Aorta (tissue), 5 donors: ENCODE data around the gene SUPT20HL1. TPM values are rescaled to one million over a fixed set of nuclear protein-coding genes. Genes with fewer than 3 reads are reported as not detected.
"Not testable (repeated sequence)": the region's sequence is repeated elsewhere in the genome, so short reads cannot be mapped to it uniquely, and the experiment has no call there.

Source experiments
- ATAC-seq: fragments of 200-7000 bp; cut with Tn5 transposase; one replicate; pipeline ENCODE4 v1.9.1; 2022; ENCODE audit warnings: moderate library complexity; ENCODE audit not compliant: low FRiP score
- DNase-seq, 2 donors: peaks; one replicate each; pipeline ENCODE4 v3.0.0-alpha.2; 2020
- H3K27ac ChIP-seq, 2 donors: one replicate each; pipeline ENCODE4 v1.5.1; 2013; ENCODE audit warnings: low read length in 2 of 2, mild to moderate bottlenecking in 2 of 2, moderate library complexity in 2 of 2, control low read depth in 1 of 2, inconsistent platforms in 1 of 2, low read depth in 1 of 2
- H3K27me3 ChIP-seq, 2 donors: one replicate each; pipeline ENCODE4 v1.6.1; 2013; ENCODE audit warnings: control low read depth in 1 of 2, low read length in 1 of 2, mild to moderate bottlenecking in 1 of 2, moderate library complexity in 1 of 2; ENCODE audit not compliant: insufficient read depth in 2 of 2, control insufficient read depth in 1 of 2
- H3K36me3 ChIP-seq, 2 donors: one replicate each; pipeline ENCODE4 v1.6.1; 2013; ENCODE audit warnings: control low read depth in 1 of 2, low read length in 1 of 2, mild to moderate bottlenecking in 1 of 2; ENCODE audit not compliant: insufficient read depth in 2 of 2, control insufficient read depth in 1 of 2
- H3K4me1 ChIP-seq, 2 donors: one replicate each; pipeline ENCODE4 v1.6.1; 2013; ENCODE audit warnings: low read length in 2 of 2, control low read depth in 1 of 2, mild to moderate bottlenecking in 1 of 2, moderate library complexity in 1 of 2; ENCODE audit not compliant: insufficient read depth in 2 of 2, control insufficient read depth in 1 of 2
- H3K4me3 ChIP-seq, 2 donors: one replicate each; pipeline ENCODE4 v1.5.1; 2013; ENCODE audit warnings: low read length in 2 of 2, control low read depth in 1 of 2, mild to moderate bottlenecking in 1 of 2
- H3K9me3 ChIP-seq: one replicate; pipeline ENCODE4 v1.6.1; 2013; ENCODE audit warnings: mild to moderate bottlenecking, low read length; ENCODE audit not compliant: control insufficient read depth
- whole genome bisulfite sequencing, 2 donors: extraction: QIAGEN DNeasy Blood & Tissue Kit; methylation state at CpG; one replicate each; pipeline ENCODE4 v1.1.7; 2013; 5-methylcytosine and 5-hydroxymethylcytosine counted together
- intact Hi-C, 2 donors: fragments of 100-400 bp; cut with DNase I; formaldehyde crosslinking; loops; one replicate each; pipeline versions ENCODE4 v1.14.2 to v1.15.0; 2022
- polyA plus RNA-seq, 2 donors: library from polyadenylated mRNA; stranded (reverse); fragments of 200-250 nt; gene quantifications; one replicate each; pipeline ENCODE4 v1.2.3, GENCODE V29; 2013
- total RNA-seq, 2 donors: library from RNA; stranded (reverse); fragmentation: NEBNext Ultra II Directional; extraction: Animal tissue kit (Norgen Biotek cat#: 25700); gene quantifications; one replicate each; pipeline ENCODE4 v1.2.1, GENCODE V29; 2021
- donor health status: healthy with polysubstance abuse.
- donor health status: Bipolar disorder and iron deficiency.
- donor health status: DM: no; HTN: no; CAD: no.
- donor health status: DM: no; HTN: no; CAD: no.
- donor health status: DM: yes; HTN: yes; CAD: no.

The SUPT20HL1 gene
- total and polyA plus RNA-seq, 4 donors = 0.15 TPM; not detected in 3

GRCh38 chrX:24366762-24367400, 6.4 kb downstream of the SUPT20HL1 start:
- H3K9me3 ChIP-seq, H3K4me3 ChIP-seq, DNase-seq, H3K36me3 ChIP-seq, ATAC-seq, H3K4me1 ChIP-seq, H3K27ac ChIP-seq, H3K27me3 ChIP-seq, intact Hi-C loops: not testable (repeated sequence)
- WGBS, 2 donors = 66 to 83% methylated on average over 3 to 4 of the region's 4 CpGs

- Histone ChIP-seq H3K9me3 (no peaks in the 10 kb centered on the region), H3K27ac (no peak overlapping the region), H3K27me3 (no peaks in the 10 kb centered on the region), H3K4me1 (no peaks in the 10 kb centered on the region), H3K36me3 (no peaks in the 10 kb centered on the region), H3K4me3 (no peak overlapping the region)
- 44 to 78% methylated on average over 1 of the region's 1 CpG for WGBS, 2 donors
- intact Hi-C loops = loop anchor here in 1 of 2 donors (10.0 kb wide), 1 partner anchor 775 kb away; no protein-coding TSS in a partner anchor
- ATAC-seq (no peak), DNase-seq (no peak)
Observed at GRCh38 chrX:24369816-24370215, 9.4 kb downstream of the SUPT20HL1 start.

DNA sequence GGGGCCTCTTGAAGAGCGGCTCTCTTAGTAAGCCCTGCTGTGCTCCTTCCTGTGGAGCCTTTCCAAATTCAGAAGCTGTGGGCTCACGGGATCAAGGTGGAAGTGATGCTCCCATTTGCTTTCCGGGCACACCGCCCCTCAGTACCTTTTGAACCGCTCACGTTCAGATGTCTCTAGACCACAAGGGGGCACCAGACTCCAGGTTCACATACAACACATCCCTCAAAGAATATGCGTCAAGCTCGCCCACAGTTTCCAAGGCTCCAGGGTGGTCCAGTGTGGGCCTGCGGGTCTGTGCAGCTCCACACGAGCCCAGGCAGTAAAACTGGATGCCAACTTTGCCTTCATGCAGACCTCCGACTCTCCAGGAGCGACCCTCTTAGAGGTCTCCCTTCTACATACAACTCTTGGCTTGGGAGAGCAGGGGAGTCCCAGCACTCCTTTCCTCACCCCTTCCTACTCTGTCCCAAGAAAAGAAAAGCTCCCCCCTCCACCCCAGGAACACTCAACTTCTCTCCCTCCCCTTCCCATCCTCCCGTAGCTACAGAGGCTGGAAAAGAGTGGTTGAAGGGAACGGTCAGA, 11.0 kb downstream of the SUPT20HL1 start:
- 12 to 14% methylated on average over 14 of the region's 14 CpGs for WGBS, 2 donors
- peak in 1 of 2 donors; percentile 69 for DNase-seq
- no peaks in the 10 kb centered on the region for H3K9me3 ChIP-seq
- no peak overlapping the region for H3K4me3 ChIP-seq
- intact Hi-C loops = loop anchor here in 1 of 2 donors (10.0 kb wide), 1 partner anchor 773 kb away; no protein-coding TSS in a partner anchor
- no peaks in the 10 kb centered on the region for H3K36me3 ChIP-seq
- H3K27ac ChIP-seq = no peak overlapping the region
- H3K27me3 ChIP-seq = no peaks in the 10 kb centered on the region
- peak; percentile 78 for ATAC-seq
- no peaks in the 10 kb centered on the region for H3K4me1 ChIP-seq

DNA sequence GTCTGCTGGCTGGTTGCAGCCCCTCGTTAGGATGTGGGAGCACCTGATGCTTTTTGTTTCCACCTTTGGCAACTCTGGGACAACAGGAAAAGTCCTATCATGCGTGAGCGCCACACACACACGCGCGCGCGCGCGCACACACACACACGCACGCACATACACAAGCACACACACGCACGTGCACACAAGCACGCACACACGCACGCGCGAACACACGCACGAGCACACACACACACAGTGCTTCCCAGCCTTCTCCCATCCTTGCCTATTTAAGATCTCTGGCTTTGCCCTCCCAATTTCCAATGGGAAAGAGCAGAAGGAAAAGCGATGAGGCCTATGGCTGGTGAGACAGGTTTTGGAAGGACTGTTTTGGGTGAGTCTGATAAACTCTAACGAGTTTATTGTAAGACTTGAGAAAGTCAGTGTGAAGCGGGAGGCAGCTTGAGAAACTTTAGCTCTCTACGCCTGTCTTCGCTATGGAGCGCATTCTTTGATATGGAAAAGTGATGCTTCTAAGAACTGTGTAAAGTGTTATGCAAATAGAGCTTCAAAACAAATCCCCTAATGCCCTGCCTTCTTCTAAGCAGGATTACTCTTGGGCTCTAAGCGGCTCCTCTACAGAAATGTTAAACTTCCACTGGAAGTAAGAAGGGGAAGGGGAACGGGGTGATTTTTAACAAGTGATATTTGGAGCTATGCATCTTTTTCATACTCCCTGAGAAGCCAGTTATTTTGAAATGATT, 11.8 kb downstream of the SUPT20HL1 start:
- no peak overlapping the region for H3K27ac ChIP-seq
- WGBS, 2 donors = 62 to 81% methylated on average over 29 of the region's 29 CpGs
- H3K4me1 ChIP-seq = no peaks in the 10 kb centered on the region
- H3K9me3 ChIP-seq = no peaks in the 10 kb centered on the region
- no peak overlapping the region for H3K4me3 ChIP-seq
- no peak for ATAC-seq
- no peak for DNase-seq
- no peaks in the 10 kb centered on the region for H3K36me3 ChIP-seq
- no peaks in the 10 kb centered on the region for H3K27me3 ChIP-seq
- intact Hi-C loops = loop anchor here in 1 of 2 donors (10.0 kb wide), 1 partner anchor 773 kb away; no protein-coding TSS in a partner anchor

DNA sequence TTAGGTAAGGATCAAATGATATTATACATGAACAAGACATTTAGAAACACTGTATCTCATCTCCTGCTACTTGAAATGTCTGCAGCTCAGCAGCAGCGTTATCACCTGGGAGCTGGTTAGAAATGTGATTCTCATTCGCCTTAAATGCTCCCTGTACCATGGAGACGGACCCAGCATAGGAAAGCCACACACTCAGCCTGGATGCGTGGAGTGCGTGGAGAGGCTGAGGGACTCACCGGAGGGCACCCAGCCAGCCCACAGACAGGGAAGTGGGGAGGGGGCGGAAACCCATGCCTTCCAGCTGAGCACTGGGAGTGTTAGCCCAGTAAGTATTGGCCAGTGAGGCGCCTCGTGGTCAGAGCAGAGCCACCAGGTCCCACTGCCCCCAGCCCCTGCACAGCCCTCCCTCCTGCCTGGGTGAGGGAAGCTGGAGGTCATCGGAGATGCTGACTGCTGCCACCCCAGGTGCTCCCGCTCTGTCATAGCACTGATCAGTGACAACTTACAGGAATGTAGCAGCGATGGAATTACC, 15.2 kb downstream of the SUPT20HL1 start:
- no peaks in the 10 kb centered on the region for H3K9me3 ChIP-seq
- WGBS, 2 donors = 58 to 75% methylated on average over 12 of the region's 12 CpGs
- no peak overlapping the region for H3K27ac ChIP-seq
- H3K4me1 ChIP-seq = no peaks in the 10 kb centered on the region
- H3K36me3 ChIP-seq = no peaks in the 10 kb centered on the region
- intact Hi-C loops = loop anchor here in 1 of 2 donors (10.0 kb wide), 1 partner anchor 769 kb away; no protein-coding TSS in a partner anchor
- no peak overlapping the region for H3K4me3 ChIP-seq
- ATAC-seq = no peak
- DNase-seq = no peak
- no peaks in the 10 kb centered on the region for H3K27me3 ChIP-seq

DNA sequence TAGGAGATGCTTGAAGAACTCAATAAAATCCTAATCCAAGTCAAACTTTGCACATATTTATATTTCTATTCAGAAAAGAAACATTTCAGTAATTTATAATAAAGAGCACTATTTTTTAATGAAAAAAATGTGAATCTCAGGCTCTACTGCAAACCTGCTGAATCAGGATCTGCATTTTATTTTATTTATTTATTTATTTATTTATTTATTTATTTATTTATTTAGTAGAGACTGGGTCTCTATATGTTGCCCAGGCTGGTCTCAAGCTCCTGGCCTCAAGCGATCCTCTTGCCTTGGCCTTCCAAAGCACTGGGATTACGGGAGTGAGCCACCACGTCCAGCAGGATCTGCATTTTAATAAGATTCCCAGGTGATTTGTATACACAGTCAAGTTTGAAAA, 16.0 kb downstream of the SUPT20HL1 start:
- DNase-seq = no peak
- Histone ChIP-seq H3K4me1 (no peaks in the 10 kb centered on the region), H3K27ac (no peak overlapping the region), H3K9me3 (no peaks in the 10 kb centered on the region), H3K4me3 (no peak overlapping the region), H3K27me3 (no peaks in the 10 kb centered on the region), H3K36me3 (no peaks in the 10 kb centered on the region)
- 80 to 95% methylated on average over 3 of the region's 3 CpGs for WGBS, 2 donors
- no peak for ATAC-seq
- intact Hi-C loops = loop anchor here in 1 of 2 donors (10.0 kb wide), 1 partner anchor 768 kb away; no protein-coding TSS in a partner anchor

DNA sequence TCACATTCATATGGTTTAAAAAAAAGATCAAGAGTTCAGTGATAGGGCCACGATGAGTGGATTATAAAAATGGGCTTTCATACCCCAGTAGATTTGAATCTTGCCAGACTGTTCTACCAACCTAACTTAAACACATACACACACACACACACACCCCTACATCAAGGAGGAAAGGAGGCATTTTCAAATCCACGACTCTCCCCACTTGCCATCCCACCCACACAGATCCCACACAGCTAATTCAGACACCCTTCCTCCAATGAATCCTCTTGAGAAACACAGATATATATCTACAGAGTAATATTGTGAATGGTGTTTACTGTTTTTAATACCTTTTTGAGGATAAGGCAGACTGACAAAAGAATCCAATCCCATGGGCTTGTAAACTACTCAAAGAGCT, 16.8 kb downstream of the SUPT20HL1 start:
- 55 to 89% methylated on average over 2 of the region's 2 CpGs for WGBS, 2 donors
- intact Hi-C loops = loop anchor here in 1 of 2 donors (10.0 kb wide), 1 partner anchor 768 kb away; no protein-coding TSS in a partner anchor

DNA sequence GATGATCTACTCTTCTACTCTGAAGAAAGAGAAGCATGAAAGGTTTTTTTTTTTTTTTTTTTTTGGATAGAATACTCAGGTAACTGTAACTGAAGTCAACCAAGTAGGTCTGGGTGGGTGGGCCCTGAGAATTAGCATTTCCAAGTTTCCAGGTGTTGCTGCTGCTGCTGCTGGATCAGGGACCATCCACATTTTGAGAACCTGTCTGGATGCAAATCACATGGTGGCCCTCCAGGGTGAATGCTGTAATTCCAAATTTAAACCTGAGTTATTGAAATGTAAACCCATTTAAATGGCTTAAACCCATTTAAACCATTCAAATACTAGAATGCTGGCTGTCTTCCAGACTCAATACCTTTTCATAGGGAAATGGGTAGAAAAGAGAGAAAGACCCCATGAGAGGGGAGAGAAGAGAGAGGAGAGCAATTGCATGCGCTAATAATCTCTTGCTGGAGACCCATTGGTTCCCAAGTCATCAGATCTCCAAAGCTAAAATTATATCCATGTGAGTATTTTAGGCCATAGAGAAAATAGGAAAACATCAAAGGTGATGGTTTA, 17.6 kb downstream of the SUPT20HL1 start:
- Histone ChIP-seq H3K9me3 (no peaks in the 10 kb centered on the region), H3K27ac (no peak overlapping the region), H3K36me3 (no peaks in the 10 kb centered on the region), H3K4me3 (no peak overlapping the region), H3K27me3 (no peaks in the 10 kb centered on the region), H3K4me1 (no peaks in the 10 kb centered on the region)
- no peak for DNase-seq
- WGBS, 2 donors = 57 to 97% methylated on average over 1 of the region's 1 CpG
- ATAC-seq = no peak
- intact Hi-C loops = loop anchor here in 1 of 2 donors (10.0 kb wide), 1 partner anchor 767 kb away; no protein-coding TSS in a partner anchor

More for the DNA sequence above, 16.8 kb downstream of the SUPT20HL1 start:
- DNase-seq = no peak
- H3K4me1 ChIP-seq = no peaks in the 10 kb centered on the region
- no peaks in the 10 kb centered on the region for H3K36me3 ChIP-seq
- no peaks in the 10 kb centered on the region for H3K27me3 ChIP-seq
- H3K9me3 ChIP-seq = no peaks in the 10 kb centered on the region
- no peak overlapping the region for H3K27ac ChIP-seq
- H3K4me3 ChIP-seq = no peak overlapping the region
- ATAC-seq = no peak
